ENCODE measurements around the gene CTNNA2.

GRCh38 chr2:80437959-80438358 is 925.1 kb downstream of the CTNNA2 start:
- TF ChIP-seq GATA2 (IDR thresholded peaks at IDR 0.05; ENCODE audit: low read depth, low read length) (no peak), GATA3 (IDR thresholded peaks at IDR 0.05; ENCODE audit: low read depth, low read length) (no peak)

Measured in SH-SY5Y (cell line).